ENCODE measurements around the gene RAB26.

DNA sequence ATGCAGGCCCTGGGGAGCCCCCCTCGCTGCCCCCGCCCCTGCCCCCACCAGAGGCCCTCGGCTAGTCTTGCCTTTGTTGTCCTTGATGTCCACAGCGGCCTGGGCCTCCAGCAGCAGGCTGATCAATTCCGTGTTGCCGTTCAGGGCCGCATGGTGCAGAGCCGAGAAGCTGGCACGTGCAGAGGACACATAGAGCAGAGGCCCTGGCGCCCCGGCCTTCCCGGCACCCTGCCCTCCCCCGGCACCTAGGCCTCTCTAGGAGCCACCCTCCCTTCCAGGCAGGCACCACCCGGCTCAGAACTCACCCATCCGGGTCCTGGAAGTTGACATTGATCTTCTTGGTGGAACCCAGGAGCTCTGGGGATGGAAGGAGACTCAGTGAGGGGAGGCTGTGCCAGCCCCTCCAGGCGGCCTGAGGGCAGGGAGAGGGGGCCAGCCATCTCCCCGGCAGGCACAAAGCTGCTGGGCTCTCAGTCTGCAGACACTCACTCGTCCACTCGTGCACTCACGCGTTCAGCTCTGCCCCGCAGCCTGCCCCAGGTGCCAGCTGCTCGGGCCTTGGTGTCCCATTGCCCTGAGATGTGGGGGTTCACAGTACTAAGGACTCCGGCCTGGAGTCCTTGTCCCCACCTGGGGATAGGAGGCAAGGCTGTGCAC is 41.7 kb downstream of the RAB26 start:
- TF ChIP-seq, protein P1, sequence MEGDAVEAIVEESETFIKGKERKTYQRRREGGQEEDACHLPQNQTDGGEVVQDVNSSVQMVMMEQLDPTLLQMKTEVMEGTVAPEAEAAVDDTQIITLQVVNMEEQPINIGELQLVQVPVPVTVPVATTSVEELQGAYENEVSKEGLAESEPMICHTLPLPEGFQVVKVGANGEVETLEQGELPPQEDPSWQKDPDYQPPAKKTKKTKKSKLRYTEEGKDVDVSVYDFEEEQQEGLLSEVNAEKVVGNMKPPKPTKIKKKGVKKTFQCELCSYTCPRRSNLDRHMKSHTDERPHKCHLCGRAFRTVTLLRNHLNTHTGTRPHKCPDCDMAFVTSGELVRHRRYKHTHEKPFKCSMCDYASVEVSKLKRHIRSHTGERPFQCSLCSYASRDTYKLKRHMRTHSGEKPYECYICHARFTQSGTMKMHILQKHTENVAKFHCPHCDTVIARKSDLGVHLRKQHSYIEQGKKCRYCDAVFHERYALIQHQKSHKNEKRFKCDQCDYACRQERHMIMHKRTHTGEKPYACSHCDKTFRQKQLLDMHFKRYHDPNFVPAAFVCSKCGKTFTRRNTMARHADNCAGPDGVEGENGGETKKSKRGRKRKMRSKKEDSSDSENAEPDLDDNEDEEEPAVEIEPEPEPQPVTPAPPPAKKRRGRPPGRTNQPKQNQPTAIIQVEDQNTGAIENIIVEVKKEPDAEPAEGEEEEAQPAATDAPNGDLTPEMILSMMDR (IDR thresholded peaks at IDR 0.05), result no peak
- TF ChIP-seq POLR2AphosphoS5 (IDR thresholded peaks at IDR 0.05) (no peak), POLR2A (IDR thresholded peaks at IDR 0.05) (no peak)
